ENCODE measurements around the gene SNCG.
"Not testable (repeated sequence)": the region's sequence is repeated elsewhere in the genome, so short reads cannot be mapped to it uniquely, and the experiment has no call there.

The SNCG gene

GRCh38 chr10:86945361-86946212, 12.8 kb upstream of the SNCG start:
- peak; percentile 44 for DNase-seq (ENCODE audit: low read depth)

DNA sequence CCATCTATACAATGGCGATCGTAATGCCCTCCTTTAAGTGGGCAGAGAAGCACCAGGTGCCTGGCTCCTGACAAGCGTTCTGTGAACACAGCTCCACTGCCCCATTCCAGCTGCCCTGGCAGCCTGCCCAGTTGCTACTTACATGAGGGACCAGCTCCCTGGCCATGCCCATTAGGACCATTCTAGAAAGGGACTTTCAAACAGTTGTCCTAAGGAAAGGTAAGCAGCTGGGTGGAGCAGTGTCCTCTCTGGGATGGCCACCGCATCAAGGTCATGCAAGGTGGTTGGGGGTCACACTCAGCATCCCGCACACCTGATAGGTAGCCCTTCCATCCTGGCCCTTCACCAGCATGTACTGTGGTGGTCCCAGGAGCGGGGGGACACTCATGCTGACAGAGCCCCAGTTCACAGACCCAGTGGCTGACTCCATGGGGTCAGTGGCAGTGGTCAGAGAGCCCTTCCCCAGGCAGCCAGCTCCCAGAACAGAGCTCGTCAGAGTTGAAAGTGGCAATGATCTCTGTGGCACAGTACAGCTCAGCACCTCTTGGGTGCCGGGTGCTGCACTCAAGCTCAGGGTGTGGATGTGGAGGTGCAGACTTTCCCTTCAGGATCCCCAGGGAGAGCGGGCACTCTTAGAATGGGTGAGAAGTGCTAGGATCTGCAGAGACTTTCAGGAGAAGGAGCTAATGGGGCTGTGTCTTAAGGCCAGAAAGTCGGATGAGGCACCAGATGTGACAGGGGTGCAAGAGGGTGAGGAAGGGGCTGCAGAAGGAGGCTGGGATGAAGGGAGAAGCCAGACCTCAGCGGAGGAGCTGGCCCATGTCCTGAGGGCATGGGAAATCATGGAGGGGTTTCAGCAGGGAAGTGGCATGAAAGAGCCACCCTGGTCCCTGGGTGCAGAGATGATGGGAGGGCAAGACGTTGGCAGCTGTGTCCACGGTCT, 11.9 kb upstream of the SNCG start:
- DNase-seq (ENCODE audit: low read depth), result peak; percentile 17

DNA sequence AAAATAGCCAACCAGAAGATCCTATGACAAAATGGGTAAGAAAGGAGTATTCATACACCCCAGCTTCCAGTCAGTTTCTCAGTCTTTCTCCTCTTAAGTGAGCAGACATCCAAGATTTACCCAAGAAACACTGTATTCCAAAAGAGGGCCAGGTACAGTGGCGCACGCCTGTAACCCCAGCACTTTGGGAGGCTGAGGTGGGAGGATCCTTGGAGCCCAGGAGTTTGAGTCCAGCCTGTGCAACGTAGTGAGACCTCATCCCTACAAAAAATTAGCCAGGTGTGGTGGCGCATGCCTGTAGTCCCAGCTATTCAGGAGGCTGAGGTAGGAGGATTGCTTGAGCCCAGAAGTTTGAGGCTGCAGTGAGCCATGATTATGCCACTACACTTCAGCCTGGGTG, 10.6 kb upstream of the SNCG start:
- DNase-seq (ENCODE audit: low read depth), result not testable (repeated sequence)

- no peak for DNase-seq (ENCODE audit: low read depth)
These were observed 8.1 kb upstream of the SNCG start for GRCh38 chr10:86950349-86950748.

GRCh38 chr10:86951184-86951761, 7.1 kb upstream of the SNCG start:
- DNase-seq (ENCODE audit: low read depth), result no peak

DNA sequence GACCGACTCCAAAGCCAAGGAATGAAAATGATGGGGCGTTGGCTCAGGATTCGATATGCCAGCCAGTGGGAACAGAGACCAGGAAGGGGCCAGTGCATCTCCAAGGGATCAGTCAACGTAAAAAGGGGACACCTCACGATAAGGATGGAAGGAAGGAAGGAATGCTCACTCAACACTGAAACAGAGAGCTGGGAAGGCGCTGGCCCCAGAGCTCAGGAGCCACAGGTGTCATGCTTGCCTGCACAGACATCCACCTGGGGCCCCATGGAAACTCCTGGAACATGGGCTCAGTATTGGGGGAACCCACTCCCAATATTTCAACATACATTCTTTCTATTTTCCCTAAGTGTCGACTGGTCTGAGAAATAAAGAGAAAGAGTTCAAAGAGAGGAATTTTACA, 6.3 kb upstream of the SNCG start:
- DNase-seq (ENCODE audit: low read depth), result no peak

- not testable (repeated sequence) for DNase-seq (ENCODE audit: low read depth)
These were observed 5.7 kb upstream of the SNCG start for GRCh38 chr10:86952697-86953096.

DNA sequence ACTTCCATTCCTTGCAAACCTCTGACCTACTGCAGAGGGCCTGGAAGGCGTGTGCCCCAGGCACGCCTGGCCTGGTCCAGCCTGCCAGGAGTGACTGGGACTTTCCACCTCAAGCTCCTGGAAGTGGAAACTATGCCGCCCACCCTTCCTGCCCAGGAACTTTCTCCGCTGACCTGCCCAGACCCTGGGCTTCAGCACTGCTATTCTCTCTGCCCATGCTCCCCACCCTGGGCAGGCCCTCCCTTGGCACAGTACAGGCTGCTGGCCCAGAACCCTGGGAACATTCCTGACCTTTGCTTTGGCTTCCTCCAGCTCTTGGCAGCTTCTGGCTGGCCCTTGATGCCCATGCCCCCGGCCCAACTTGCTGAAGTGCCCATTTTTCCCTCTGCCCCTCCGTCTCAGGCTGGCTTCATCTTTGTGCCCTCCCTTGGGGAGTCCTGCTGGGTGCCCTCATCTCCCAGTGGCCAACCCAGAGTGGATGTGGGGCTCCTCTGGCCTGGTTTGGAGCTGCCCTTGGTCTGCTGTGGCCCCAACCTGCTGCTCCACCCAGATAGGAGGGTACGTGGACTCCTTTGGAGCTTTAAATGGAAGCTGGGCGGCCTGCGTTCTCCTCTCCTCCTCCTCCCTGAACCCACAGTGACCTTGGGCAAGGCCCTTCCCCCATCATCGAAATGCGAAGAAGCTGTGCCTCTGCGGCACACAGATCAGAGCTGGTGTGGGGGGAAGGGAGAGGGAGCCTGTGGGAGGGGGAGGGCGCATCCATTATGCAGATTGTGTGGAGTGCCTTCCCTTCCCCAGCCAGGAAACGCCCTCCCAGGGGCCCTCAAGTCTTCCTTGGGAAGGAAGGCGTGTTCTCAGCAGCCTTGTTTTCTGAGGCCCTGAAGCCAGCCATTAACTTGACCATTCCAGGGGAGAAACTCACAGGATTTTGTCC, 4.4 kb upstream of the SNCG start:
- peak; percentile 58 for DNase-seq (ENCODE audit: low read depth)

- no peak for DNase-seq (ENCODE audit: low read depth)
These were observed 3.5 kb upstream of the SNCG start for GRCh38 chr10:86954681-86955500.

- DNase-seq (ENCODE audit: low read depth), result no peak
These were observed 2.8 kb upstream of the SNCG start for GRCh38 chr10:86955501-86956194.

GRCh38 chr10:86956195-86956847, 2.1 kb upstream of the SNCG start:
- DNase-seq (ENCODE audit: low read depth), result no peak

DNA sequence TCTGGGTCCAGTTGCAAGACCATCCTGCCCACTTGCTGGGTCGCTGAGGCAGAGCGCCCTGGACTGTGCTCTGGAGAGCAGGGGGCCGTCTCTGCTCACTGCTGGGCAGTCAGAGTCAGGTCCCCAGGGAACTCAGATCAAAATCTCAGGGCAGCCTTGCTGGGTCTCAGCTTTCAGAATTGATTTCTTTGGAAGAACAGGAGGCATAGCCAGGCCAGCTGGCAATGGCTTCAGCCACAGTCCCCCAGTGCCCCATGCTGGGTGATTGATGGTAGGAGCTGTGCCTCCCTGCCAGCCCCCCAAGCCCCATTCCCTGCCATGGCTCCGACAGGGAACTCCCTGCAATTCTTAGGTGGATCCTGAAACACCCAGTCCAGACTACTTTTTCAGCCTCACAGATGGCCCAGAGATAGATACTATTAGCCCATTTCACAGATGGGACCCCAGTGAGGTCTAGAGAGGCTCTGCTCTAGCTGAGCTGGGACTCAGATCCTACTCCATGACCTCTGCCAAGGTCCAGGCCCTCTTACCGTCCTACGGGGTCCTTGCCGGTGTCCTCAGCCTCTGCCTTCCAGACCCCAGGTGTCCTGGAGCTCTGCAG, 1.5 kb upstream of the SNCG start:
- DNase-seq (ENCODE audit: low read depth), result no peak

GRCh38 chr10:86957471-86958115, 806 bp upstream of the SNCG start, which contains the start of gene MMRN2:
TSS of gene MMRN2 (minus strand) at chr10:86957615. CDS start at chr10:86957541, 74 bp downstream.
- DNase-seq (ENCODE audit: low read depth), result no peak

GRCh38 chr10:86958901-86959736, 720 bp downstream of the SNCG start:
- peak; percentile 82 for DNase-seq (ENCODE audit: low read depth)

DNA sequence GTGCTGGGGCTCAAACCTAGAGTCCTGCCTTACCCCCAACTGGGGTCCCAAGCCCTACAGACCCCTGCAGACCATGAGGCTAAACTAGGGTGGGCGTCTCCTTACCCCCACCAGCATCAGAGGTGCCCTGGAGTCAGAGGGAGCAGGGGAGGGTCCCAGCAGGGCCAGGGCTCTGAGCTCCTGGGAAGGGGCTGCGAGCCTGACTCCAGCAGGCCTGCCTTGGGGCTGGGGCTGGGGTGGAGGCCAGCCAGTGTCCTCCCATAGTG, 1.3 kb downstream of the SNCG start:
- no peak for DNase-seq (ENCODE audit: low read depth)

DNA sequence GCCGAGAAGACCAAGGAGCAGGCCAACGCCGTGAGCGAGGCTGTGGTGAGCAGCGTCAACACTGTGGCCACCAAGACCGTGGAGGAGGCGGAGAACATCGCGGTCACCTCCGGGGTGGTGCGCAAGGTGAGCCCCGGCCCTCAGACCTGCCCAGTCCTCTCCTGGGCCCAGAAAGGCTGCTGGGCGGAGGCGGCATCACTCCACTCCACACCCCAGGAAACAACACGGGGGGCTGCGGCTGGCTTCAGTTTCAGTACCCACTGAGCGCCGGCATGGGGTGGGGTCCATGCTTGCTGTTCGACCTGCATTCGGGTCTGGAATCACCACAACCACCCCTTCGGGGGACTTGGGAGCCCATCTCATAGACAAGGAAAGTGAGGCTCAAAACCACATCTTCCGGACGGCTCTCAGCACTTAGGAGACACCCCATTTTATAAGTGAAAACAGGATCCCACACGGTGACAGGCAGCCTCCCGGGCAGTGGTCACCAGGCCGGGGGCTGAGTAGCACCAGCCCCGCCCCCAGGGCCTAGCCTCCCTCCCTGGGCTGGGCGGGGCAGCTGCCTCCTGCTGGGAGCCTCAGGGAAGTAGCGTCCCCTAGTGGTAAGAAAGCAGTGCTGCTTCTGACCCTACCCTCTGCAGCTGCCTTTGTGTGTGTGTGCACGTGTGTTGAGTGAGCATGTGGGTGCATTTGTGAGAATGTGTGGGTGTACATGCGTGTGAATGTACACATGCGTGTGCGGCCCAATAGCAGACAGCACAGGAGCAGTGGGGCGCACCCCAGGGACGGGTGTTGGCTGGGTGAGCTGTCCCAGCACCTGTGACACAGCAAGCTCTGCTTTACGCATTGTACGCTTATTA, 1.8 kb downstream of the SNCG start:
- peak; percentile 73 for DNase-seq (ENCODE audit: low read depth)

Data from EH (cell line).